HG03103 (cell line): ENCODE measurements around the gene IL11.
"Not testable (repeated sequence)": the region's sequence is repeated elsewhere in the genome, so short reads cannot be mapped to it uniquely, and the experiment has no call there.

Experiments used
- ATAC-seq: cut with Tn5 transposase; IDR thresholded peaks from one replicate; pipeline ENCODE4 v1.9.1; 2021; ENCODE audit warnings: low read depth; ENCODE audit not compliant: unreplicated experiment

The IL11 gene

GRCh38 chr19:55339105-55339888, 31.0 kb downstream of the IL11 start, which contains the start of gene KMT5C:
Gene KMT5C, plus strand, starts transcription at chr19:55339876. Its CDS starts 2,061 bp downstream, at chr19:55341937.
- ATAC-seq: peak; percentile 82

- no peak for ATAC-seq
These were observed 34.2 kb downstream of the IL11 start for GRCh38 chr19:55336101-55336500.

GRCh38 chr19:55333870-55334269, 36.4 kb downstream of the IL11 start:
- ATAC-seq: no peak

GRCh38 chr19:55329791-55330190, 40.5 kb downstream of the IL11 start:
- ATAC-seq: not testable (repeated sequence)

GRCh38 chr19:55328774-55329318, 41.4 kb downstream of the IL11 start:
- ATAC-seq: not testable (repeated sequence)

- ATAC-seq: no peak
These were observed 45.1 kb downstream of the IL11 start, which contains the start of gene TMEM150B for GRCh38 chr19:55325172-55325571. Gene TMEM150B, minus strand, starts transcription at chr19:55325341. Its CDS starts 4,305 bp downstream, at chr19:55321036.

GRCh38 chr19:55324662-55325061, 45.6 kb downstream of the IL11 start:
- ATAC-seq: no peak

- ATAC-seq: no peak
These were observed 47.9 kb downstream of the IL11 start for GRCh38 chr19:55322204-55322885.

- no peak for ATAC-seq
These were observed 48.7 kb downstream of the IL11 start for GRCh38 chr19:55321466-55322137.

GRCh38 chr19:55320844-55321419, 49.3 kb downstream of the IL11 start:
- ATAC-seq: no peak

- no peak for ATAC-seq
These were observed 50.5 kb downstream of the IL11 start for GRCh38 chr19:55319785-55320184.

- no peak for ATAC-seq
These were observed 53.6 kb downstream of the IL11 start for GRCh38 chr19:55316646-55317045.

- no peak for ATAC-seq
These were observed 54.2 kb downstream of the IL11 start for GRCh38 chr19:55315956-55316525.

GRCh38 chr19:55314396-55314795, 55.9 kb downstream of the IL11 start:
- no peak for ATAC-seq
